Measurements from ENCODE around the gene LRSAM1.
"Not testable (repeated sequence)": the region's sequence is repeated elsewhere in the genome, so short reads cannot be mapped to it uniquely, and the experiment has no call there.

The LRSAM1 gene

DNA sequence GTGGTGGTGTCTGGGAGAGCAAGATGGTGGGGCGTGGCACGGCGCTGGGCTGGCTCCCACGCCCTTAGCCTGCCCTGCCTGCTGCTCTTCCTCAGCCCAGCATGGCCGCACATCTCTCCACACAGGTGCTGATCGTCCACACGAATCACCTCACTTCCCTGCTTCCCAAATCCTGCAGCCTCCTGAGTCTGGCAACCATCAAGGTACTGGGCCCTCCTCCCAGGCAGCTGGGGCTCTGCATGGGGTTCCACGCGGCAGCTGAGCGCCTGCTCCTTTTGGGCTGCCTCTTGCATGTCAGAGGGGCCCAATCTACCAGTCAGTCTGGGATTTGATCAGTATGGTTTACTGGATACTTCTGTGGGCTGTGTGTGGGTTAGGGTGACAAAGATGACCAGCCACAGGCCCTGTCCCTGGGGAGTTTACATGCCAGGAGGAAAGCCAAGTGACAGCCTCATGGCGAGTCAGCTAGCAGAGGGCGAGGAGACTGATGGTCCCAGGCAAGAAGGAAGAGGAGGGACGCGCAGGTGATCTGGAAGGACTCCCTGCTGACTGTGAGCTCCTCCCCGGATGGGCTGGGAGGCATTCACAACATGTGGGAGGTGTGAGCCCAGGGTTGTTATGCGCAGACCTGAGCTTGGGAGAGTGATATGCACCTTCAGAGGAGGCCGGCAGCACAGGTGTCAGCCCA lies 6.0 kb downstream of the LRSAM1 start:
- no peak overlapping the region for H3K4me3 ChIP-seq (ENCODE audit: low read depth, low read length)
- no peak for TF ChIP-seq CTCF (conservative IDR thresholded peaks at IDR 0.05; ENCODE audit: low read depth, low read length)
- no peak for DNase-seq (ENCODE audit: low read depth)

DNA sequence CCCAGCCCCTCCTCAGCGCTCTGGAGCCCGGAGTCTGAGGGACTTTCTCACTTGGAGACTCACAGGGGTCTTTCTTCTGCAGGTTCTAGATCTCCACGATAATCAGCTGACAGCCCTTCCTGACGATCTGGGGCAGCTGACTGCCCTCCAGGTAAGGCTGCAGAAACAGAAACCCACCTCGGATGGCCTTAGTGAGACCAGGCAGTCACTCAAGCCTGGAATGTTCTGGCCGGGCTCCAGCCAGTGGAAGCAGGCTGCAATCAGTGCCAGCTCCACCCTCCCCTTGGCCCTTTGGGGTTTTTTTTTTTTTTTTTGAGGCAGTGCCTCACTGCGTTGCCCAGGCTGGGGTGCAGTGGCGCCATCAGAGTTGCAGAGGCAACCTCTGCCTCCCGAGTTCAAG lies 7.6 kb downstream of the LRSAM1 start:
- DNase-seq (ENCODE audit: low read depth): no peak
- H3K4me3 ChIP-seq (ENCODE audit: low read depth, low read length): no peak overlapping the region
- TF ChIP-seq CTCF (conservative IDR thresholded peaks at IDR 0.05; ENCODE audit: low read depth, low read length): no peak

DNA sequence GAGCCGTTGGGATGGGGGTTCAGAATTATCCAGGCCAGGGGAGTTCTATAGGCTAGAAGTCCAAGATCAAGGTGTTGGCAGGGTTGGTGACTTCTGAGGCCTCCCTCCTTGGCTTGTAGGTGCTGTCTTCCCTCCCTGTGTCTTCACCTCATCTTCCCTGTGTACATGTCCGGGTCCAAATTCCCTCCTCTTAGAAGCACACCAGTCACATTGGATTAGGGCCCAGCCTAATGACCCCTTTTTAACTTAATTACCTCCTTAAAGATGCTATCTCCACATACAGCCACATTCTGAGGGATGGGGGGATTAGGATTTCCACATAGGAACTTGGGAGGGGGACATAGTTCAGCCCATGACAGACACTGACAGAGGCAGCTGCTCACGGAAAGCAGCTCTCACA lies 12.1 kb downstream of the LRSAM1 start:
- TF ChIP-seq CTCF (conservative IDR thresholded peaks at IDR 0.05; ENCODE audit: low read depth, low read length): no peak
- no peak for DNase-seq (ENCODE audit: low read depth)
- no peak overlapping the region for H3K4me3 ChIP-seq (ENCODE audit: low read depth, low read length)

GRCh38 chr9:127463911-127464310 lies 12.6 kb downstream of the LRSAM1 start:
- peak; percentile 66 for DNase-seq (ENCODE audit: low read depth)
- TF ChIP-seq CTCF (conservative IDR thresholded peaks at IDR 0.05; ENCODE audit: low read depth, low read length): no peak
- H3K4me3 ChIP-seq (ENCODE audit: low read depth, low read length): no peak overlapping the region

DNA sequence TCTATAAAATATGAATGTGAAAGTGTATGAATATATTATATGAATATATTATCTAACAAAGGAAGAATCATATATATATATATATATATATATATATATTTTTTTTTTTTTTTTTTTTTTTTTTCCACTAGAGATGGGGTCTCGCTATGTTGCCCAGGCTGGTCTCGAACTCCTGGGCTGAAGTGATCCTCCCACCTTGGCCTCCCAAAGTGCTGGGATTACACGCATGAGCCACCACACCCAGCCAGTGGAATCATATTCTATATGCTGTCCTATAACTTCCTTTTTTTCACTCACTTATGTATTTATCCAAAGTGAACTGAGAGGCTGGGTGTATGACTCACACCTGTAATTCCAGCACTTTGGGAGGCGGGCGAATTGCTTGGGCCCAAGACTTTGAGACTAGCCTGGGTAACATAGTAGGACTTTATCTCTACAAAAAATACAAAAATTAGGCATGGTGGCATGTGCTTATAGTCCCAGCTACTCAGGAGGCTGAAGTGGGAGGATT lies 15.2 kb downstream of the LRSAM1 start:
- H3K4me3 ChIP-seq (ENCODE audit: low read depth, low read length); DNase-seq (ENCODE audit: low read depth): not testable (repeated sequence)

GRCh38 chr9:127467621-127468020 lies 16.3 kb downstream of the LRSAM1 start:
- no peak for TF ChIP-seq CTCF (conservative IDR thresholded peaks at IDR 0.05; ENCODE audit: low read depth, low read length)
- no peak overlapping the region for H3K4me3 ChIP-seq (ENCODE audit: low read depth, low read length)
- DNase-seq (ENCODE audit: low read depth): no peak

DNA sequence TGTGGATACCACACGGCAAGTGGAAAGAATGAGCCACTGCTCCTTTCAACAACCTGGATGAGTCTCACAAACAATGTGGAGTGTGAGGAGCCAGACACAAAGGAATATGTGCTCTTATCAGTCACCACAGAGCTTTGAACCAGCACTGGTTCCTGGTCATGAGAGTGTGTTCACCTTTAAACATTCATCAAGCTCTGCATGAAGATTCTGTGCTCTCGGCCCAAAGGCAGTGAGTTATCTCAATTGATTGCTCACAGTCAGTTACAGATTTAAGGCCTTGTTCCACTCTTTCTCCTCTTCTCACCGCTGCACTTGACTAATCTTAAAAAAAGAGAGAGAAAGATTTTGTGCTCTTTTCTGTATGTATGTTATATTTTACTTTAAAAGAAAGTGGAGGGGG lies 19.4 kb downstream of the LRSAM1 start:
- no peak for DNase-seq (ENCODE audit: low read depth)
- TF ChIP-seq CTCF (conservative IDR thresholded peaks at IDR 0.05; ENCODE audit: low read depth, low read length): no peak
- H3K4me3 ChIP-seq (ENCODE audit: low read depth, low read length): no peak overlapping the region

All from choroid plexus epithelial cell (primary cell).